K562 (cell line): ENCODE measurements around the gene MOB3B. TPM values are rescaled to one million over a fixed set of nuclear protein-coding genes. Genes with fewer than 3 reads are reported as not detected.

Source experiments
- ATAC-seq: fragments of 200-7000 bp; cut with Tn5 transposase; 3 replicates; pipeline ENCODE4 v1.9.1; 2020; ENCODE audit warnings: moderate library complexity
- BruUV-seq: library from RNA; stranded (reverse); fragments of 400-500 nt; replicated peaks from 2 replicates; lab custom pipeline; 2021; lab: Mats Ljungman, UMichigan
- CTCF ChIA-PET: fragments of 300-600 bp; formaldehyde crosslinking; extraction: SDS; loops from one replicate; lab custom pipeline; 2021; ENCODE audit warnings: low intra/inter-chr PET ratio; lab: Yijun Ruan, JAX
- POLR2A ChIA-PET: fragments of 300-600, 350-650 bp; sonication (Branson Sonifier 250); formaldehyde crosslinking; extraction: SDS; loops from one replicate; lab custom pipeline; 2021; ENCODE audit warnings: antibody characterized with exemption, inconsistent platforms; lab: Yijun Ruan, JAX
- DNase-seq, 4 experiments: peaks; one replicate each; pipeline versions ENCODE4 v3.0.0 to v3.0.0-alpha.2; 2011 to 2018; ENCODE audit warnings: low spot score in 3 of 4, mixed read lengths in 3 of 4; ENCODE audit errors: extremely low read depth in 1 of 4
- FAIRE-seq: peaks from 2 replicates; lab custom pipeline; 2011; peaks lifted over from hg19 to GRCh38; lab: Jason Lieb, UNC
- H2AFZ ChIP-seq: 2 replicates; pipeline ENCODE4 v1.6.0; 2011; ENCODE audit warnings: low read depth, low read length, control low read depth, inconsistent platforms
- H3K27ac ChIP-seq: fragments of 200-600 bp; 3 replicates; pipeline ENCODE4 v1.8.0; 2011; ENCODE audit warnings: low read depth, mild to moderate bottlenecking, control low read depth, inconsistent platforms, low read length, moderate library complexity, mixed read lengths; ENCODE audit errors: extremely low read depth
- H3K27me3 ChIP-seq, 2 experiments: fragments of 300-600 bp in 1 of 2; 2 replicates in 1 of 2; 3 replicates in 1 of 2; pipeline versions ENCODE4 v1.6.0 to v1.8.0; 2011; ENCODE audit warnings: inconsistent platforms in 2 of 2, low read length in 2 of 2, mild to moderate bottlenecking in 1 of 2, mixed read lengths in 1 of 2, moderate library complexity in 1 of 2; ENCODE audit not compliant: control insufficient read depth in 2 of 2, insufficient read depth in 2 of 2
- H3K36me3 ChIP-seq: fragments of 300-600 bp; 3 replicates; pipeline ENCODE4 v1.8.0; 2011; ENCODE audit warnings: mild to moderate bottlenecking, low read length, inconsistent platforms; ENCODE audit not compliant: control insufficient read depth, insufficient read depth
- H3K4me1 ChIP-seq, 2 experiments: fragments of 200-600 bp in 1 of 2; replicated peaks in 1 of 2; 2 replicates in 1 of 2; 3 replicates in 1 of 2; pipeline versions ENCODE4 v1.5.1 to v1.8.0; 2011; ENCODE audit warnings: inconsistent platforms in 2 of 2, low read length in 2 of 2, mild to moderate bottlenecking in 1 of 2, mixed read lengths in 1 of 2, moderate library complexity in 1 of 2; ENCODE audit not compliant: control insufficient read depth in 2 of 2, insufficient read depth in 2 of 2
- H3K4me2 ChIP-seq: 2 replicates; pipeline ENCODE4 v1.6.1; 2011; ENCODE audit warnings: low read length, control low read depth, inconsistent platforms, mixed read lengths; ENCODE audit not compliant: insufficient read depth
- H3K4me3 ChIP-seq: fragments of 200-600 bp; sonication (generic), shearing (Covaris generic); 2 replicates; pipeline ENCODE4 v1.5.1; 2016; ENCODE audit warnings: control low read depth, inconsistent platforms
- H3K79me2 ChIP-seq: fragments of 200-600 bp; 3 replicates; pipeline ENCODE4 v1.8.0; 2011; ENCODE audit warnings: low read length, inconsistent platforms; ENCODE audit not compliant: control insufficient read depth, insufficient read depth
- H3K9ac ChIP-seq, 2 experiments: 2 replicates each; pipeline versions ENCODE4 v1.6.0 to v1.6.1; 2011; ENCODE audit warnings: low read depth in 2 of 2, low read length in 2 of 2, control low read depth in 1 of 2, inconsistent platforms in 1 of 2, mild to moderate bottlenecking in 1 of 2, mixed read lengths in 1 of 2; ENCODE audit not compliant: insufficient read depth in 1 of 2
- H3K9me1 ChIP-seq: one replicate; pipeline ENCODE4 v1.6.0; 2011; ENCODE audit warnings: inconsistent platforms, mild to moderate bottlenecking, low read length, moderate library complexity; ENCODE audit not compliant: control insufficient read depth, insufficient read depth
- H3K9me3 ChIP-seq: replicated peaks from 2 replicates; pipeline ENCODE4 v1.5.1; 2011; ENCODE audit warnings: low read depth, low read length, inconsistent platforms; ENCODE audit not compliant: control insufficient read depth, insufficient read depth
- H4K20me1 ChIP-seq: replicated peaks from 2 replicates; pipeline ENCODE4 v1.6.1; 2011; ENCODE audit warnings: low read length, inconsistent platforms, mixed read lengths; ENCODE audit not compliant: control insufficient read depth, insufficient read depth
- C11orf30 ChIP-seq: fragments of 450-650 bp; IDR thresholded peaks from 2 replicates; pipeline ENCODE4 v1.6.1; 2016; ENCODE audit warnings: low read depth, mild to moderate bottlenecking
- CTCF ChIP-seq, 3 experiments: IDR thresholded peaks in 2 of 3; conservative IDR thresholded peaks in 1 of 3; 2 replicates each; pipeline ENCODE4 v1.5.1; 2011 to 2012; ENCODE audit warnings: low read length in 3 of 3, mild to moderate bottlenecking in 3 of 3, control low read depth in 2 of 3, improper control_type of control experiment in 1 of 3, inconsistent platforms in 1 of 3, low read depth in 1 of 3, mixed read lengths in 1 of 3, moderate library complexity in 1 of 3; ENCODE audit not compliant: insufficient read depth in 2 of 3
- CTCFL ChIP-seq: IDR thresholded peaks from 2 replicates; pipeline ENCODE4 v1.6.1; 2011; ENCODE audit warnings: borderline replicate concordance, low read depth, mild to moderate bottlenecking, moderate library complexity, low read length; ENCODE audit not compliant: insufficient read depth, poor library complexity, severe bottlenecking
- HDAC1 ChIP-seq, 2 experiments: fragments of 450-650 bp; IDR thresholded peaks; 2 replicates each; pipeline ENCODE4 v1.6.1; 2016 to 2017; ENCODE audit warnings: inconsistent platforms in 1 of 2, mild to moderate bottlenecking in 1 of 2, moderate library complexity in 1 of 2
- RAD21 ChIP-seq, 2 experiments: fragments of 250-450 bp in 1 of 2; fragments of 450-650 bp in 1 of 2; sonication (Bioruptor Pico) in 1 of 2; formaldehyde crosslinking in 1 of 2; IDR thresholded peaks in 1 of 2; conservative IDR thresholded peaks in 1 of 2; 2 replicates each; pipeline versions ENCODE4 v1.4.0 to v1.8.0; 2020 to 2022; ENCODE audit warnings: mild to moderate bottlenecking in 2 of 2, moderate library complexity in 1 of 2
- RBBP5 ChIP-seq: fragments of 200-600 bp; sonication (generic); IDR thresholded peaks from 2 replicates; pipeline ENCODE4 v1.6.1; 2012; ENCODE audit warnings: borderline replicate concordance, mild to moderate bottlenecking, low read length, control low read depth, inconsistent platforms; ENCODE audit not compliant: insufficient read depth, poor library complexity, severe bottlenecking
- ZKSCAN1 ChIP-seq: fragments of 150-350 bp; IDR thresholded peaks from 2 replicates; pipeline ENCODE4 v1.6.1; 2016; ENCODE audit warnings: low read depth, low read length
- WGBS: fragments of 100-300 bp; shearing (Covaris generic); methylation state at CpG from one replicate; pipeline ENCODE4 v1.1.6; 2016; ENCODE audit warnings: low coverage, mixed read lengths; ENCODE audit not compliant: insufficient coverage; ENCODE audit errors: missing lambda C conversion rate; 5-methylcytosine and 5-hydroxymethylcytosine counted together
- in situ Hi-C: fragments of 300-500 bp; cut with MboI; formaldehyde crosslinking; loops from 4 replicates; pipeline ENCODE4 v1.15.0; 2018; ENCODE audit warnings: inconsistent platforms, mixed read lengths
- intact Hi-C: fragments of 100-400 bp; cut with micrococcal nuclease; formaldehyde crosslinking; loops from 2 replicates; pipeline ENCODE4 v1.14.2; 2022
- polyA plus RNA-seq, 8 experiments: library from polyadenylated mRNA; depleted of rRNA in 4 of 8; stranded (reverse) in 5 of 8; unstranded in 3 of 8; fragments of >200 nt; fragmentation: Nextera tagmentation in 2 of 8; fragmentation: Illumina TruSeq in 1 of 8; extraction: Ambion mirVana in 2 of 8; extraction: Trizol in 1 of 8; gene quantifications; 2 replicates each; pipeline versions ENCODE4 v1.2.1 to v1.2.3, GENCODE V29; 2011 to 2014; ENCODE audit warnings: inconsistent platforms in 1 of 8, missing spikeins in 1 of 8
- total RNA-seq, 7 experiments: library from RNA; depleted of rRNA in 6 of 7; stranded (reverse); fragments of >200 nt in 6 of 7; fragmentation: Illumina TruSeq in 2 of 7; extraction: Trizol in 2 of 7; gene quantifications; 2 replicates each; pipeline versions ENCODE4 v1.2.1 to v1.2.3, GENCODE V29; 2011 to 2021; ENCODE audit warnings: low replicate concordance in 1 of 7

MOB3B gene
- total and polyA plus RNA-seq, 9 of the 15 experiments (the other 6 are each of a cell fraction or from before 2014, with no cell fraction given), result 3.6 to 12.8 (median 7.2) TPM

GRCh38 chr9:27276193-27277030 is 253.2 kb downstream of the MOB3B start:
- Histone ChIP-seq H3K27me3 (no peaks in the 10 kb centered on the region), H3K9me1 (no peaks in the 10 kb centered on the region), H3K9ac (no peak overlapping the region), H4K20me1 (no peaks in the 10 kb centered on the region), H3K27ac (no peak overlapping the region), H3K79me2 (no peaks in the 10 kb centered on the region), H3K4me3 (no peak overlapping the region), H3K36me3 (no peaks in the 10 kb centered on the region), H3K4me1 (peaks cover 0 to 4% of the 10 kb centered on the region in 2 experiments; a peak in 2 of 5 replicates), H3K9me3 (no peaks in the 10 kb centered on the region), H3K4me2 (no peak overlapping the region), H2AFZ (peak overlapping the region; percentile 51; the same call in 1 of the 2 replicates)
- in situ Hi-C loops (no loop called here), intact Hi-C loops (loop anchor here (1.0 kb wide), 1 partner anchor 272 kb away; no protein-coding TSS in a partner anchor)
- POLR2A ChIA-PET, result no interaction called here
- no TSS peak for BruUV-seq
- DNase-seq (peak; percentile 10 to 25 (median 16)), ATAC-seq (no peak), FAIRE-seq (no peak)
- WGBS, result 11% methylated on average over 7 of the region's 12 CpGs
- CTCF ChIA-PET, result interaction anchor here (0.7 kb wide), 1 partner anchor 57 kb away, joined by 3 read pairs; no protein-coding TSS in a partner anchor
- TF ChIP-seq HDAC1 (IDR thresholded peaks at IDR 0.05) (no peak), C11orf30 (peak; percentile 10; the same call in 1 of the 2 replicates), RAD21 (CRISPR knock-in tag; conservative IDR thresholded peaks at IDR 0.05 in 1 of 2, IDR thresholded peaks at IDR 0.05 in 1 of 2) (peak; percentile 45 to 55), ZKSCAN1 (no peak), RBBP5 (no peak), CTCF (IDR thresholded peaks at IDR 0.05 in 2 of 3, conservative IDR thresholded peaks at IDR 0.05 in 1 of 3; ENCODE audit: insufficient read depth in 2 of 3, low read depth in 1 of 3, low read length in 3 of 3) (peak in 2 of 3 experiments; percentile 41 to 55; a peak in 5 of 6 replicates), CTCFL (no peak)
